Upper lobe of left lung (tissue), 4 donors: ENCODE data around the gene SLC4A7.
"Not testable (repeated sequence)": the region's sequence is repeated elsewhere in the genome, so short reads cannot be mapped to it uniquely, and the experiment has no call there.

Experiments
- POLR2A ChIP-seq, 4 donors: fragments of 450-650 bp; IDR thresholded peaks; one replicate each; pipeline ENCODE4 v1.5.1; 2016 to 2017; ENCODE audit warnings: antibody characterized with exemption in 4 of 4, mild to moderate bottlenecking in 2 of 4
- POLR2AphosphoS5 ChIP-seq, 2 donors: sonication (generic); formaldehyde crosslinking; IDR thresholded peaks; one replicate each; pipeline ENCODE4 v1.5.1; 2017; ENCODE audit warnings: antibody characterized with exemption in 2 of 2
- TF ChIP-seq, protein P1 (sequence below), 6 experiments: fragments of 450-650 bp in 4 of 6; fragments of 200-600 bp in 2 of 6; sonication (generic) in 2 of 6; IDR thresholded peaks; one replicate each; pipeline ENCODE4 v1.5.1; 2016 to 2019; ENCODE audit warnings: antibody characterized with exemption in 6 of 6

DNA sequence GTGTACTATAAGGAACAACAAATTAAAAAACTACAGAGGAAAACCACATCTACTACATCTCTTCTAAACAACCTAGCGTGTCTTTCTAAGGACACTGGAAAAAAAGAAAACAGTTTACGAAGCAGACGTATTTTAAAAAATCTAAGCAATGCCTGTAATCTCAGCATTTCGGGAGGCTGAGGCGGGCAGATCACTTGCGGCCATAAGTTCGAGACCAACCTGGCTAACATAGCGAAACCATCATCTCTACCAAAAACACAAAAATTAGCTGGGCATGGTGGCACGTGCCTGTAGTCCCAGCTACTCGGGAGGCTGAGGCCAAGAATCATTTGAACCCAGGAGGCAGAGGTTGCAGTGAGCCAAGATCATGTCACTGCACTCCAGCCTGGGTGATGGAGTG, 91.8 kb downstream of the SLC4A7 start:
- not testable (repeated sequence) for TF ChIP-seq POLR2AphosphoS5, POLR2A (IDR thresholded peaks at IDR 0.05)
- TF ChIP-seq, protein P1, sequence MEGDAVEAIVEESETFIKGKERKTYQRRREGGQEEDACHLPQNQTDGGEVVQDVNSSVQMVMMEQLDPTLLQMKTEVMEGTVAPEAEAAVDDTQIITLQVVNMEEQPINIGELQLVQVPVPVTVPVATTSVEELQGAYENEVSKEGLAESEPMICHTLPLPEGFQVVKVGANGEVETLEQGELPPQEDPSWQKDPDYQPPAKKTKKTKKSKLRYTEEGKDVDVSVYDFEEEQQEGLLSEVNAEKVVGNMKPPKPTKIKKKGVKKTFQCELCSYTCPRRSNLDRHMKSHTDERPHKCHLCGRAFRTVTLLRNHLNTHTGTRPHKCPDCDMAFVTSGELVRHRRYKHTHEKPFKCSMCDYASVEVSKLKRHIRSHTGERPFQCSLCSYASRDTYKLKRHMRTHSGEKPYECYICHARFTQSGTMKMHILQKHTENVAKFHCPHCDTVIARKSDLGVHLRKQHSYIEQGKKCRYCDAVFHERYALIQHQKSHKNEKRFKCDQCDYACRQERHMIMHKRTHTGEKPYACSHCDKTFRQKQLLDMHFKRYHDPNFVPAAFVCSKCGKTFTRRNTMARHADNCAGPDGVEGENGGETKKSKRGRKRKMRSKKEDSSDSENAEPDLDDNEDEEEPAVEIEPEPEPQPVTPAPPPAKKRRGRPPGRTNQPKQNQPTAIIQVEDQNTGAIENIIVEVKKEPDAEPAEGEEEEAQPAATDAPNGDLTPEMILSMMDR (IDR thresholded peaks at IDR 0.05), result not testable (repeated sequence)
